Hepatocyte (in vitro differentiated cells): ENCODE measurements around the gene IGLL5.

Experiments
- EZH2 ChIP-seq: fragments of 200-600 bp; sonication (generic); IDR thresholded peaks from 2 replicates; pipeline ENCODE4 v1.6.1; 2016; ENCODE audit warnings: antibody characterized with exemption, mild to moderate bottlenecking, borderline replicate concordance
- EZH2phosphoT487 ChIP-seq: fragments of 200-600 bp; sonication (generic); IDR thresholded peaks from one replicate; pipeline ENCODE4 v1.6.1; 2018; ENCODE audit warnings: antibody characterized with exemption, mild to moderate bottlenecking, low read depth, moderate library complexity; ENCODE audit not compliant: unreplicated experiment, severe bottlenecking
- TF ChIP-seq, protein P1 (sequence below): fragments of 200-600 bp; sonication (generic); IDR thresholded peaks from 2 replicates; pipeline ENCODE4 v1.5.1; 2016; ENCODE audit warnings: antibody characterized with exemption, mild to moderate bottlenecking; ENCODE audit not compliant: poor library complexity

DNA sequence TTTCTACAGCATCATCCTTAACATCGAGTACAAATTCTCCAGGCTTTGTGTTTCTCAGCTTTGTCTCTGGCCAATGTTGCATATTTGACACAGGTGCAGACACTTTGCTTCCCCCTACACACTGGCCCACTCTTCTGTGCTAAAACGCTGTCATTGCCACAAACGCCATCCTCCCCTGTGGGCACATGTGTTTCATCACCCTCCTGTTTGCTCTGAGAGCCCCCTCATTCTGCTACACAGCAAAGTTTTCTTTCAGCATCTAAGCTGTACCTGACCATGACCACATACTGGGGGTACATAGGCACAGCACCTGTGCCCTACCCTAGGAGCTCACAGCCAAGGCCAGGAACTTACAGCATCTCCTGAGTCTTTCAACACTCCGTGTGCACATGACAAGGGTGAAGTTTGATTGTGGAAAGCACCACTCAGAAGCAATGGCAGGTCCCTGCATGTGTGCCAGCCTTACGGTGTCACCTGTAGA lies 7.9 kb upstream of the IGLL5 start:
- TF ChIP-seq EZH2 (no peak), EZH2phosphoT487 (no peak)
- TF ChIP-seq, protein P1, sequence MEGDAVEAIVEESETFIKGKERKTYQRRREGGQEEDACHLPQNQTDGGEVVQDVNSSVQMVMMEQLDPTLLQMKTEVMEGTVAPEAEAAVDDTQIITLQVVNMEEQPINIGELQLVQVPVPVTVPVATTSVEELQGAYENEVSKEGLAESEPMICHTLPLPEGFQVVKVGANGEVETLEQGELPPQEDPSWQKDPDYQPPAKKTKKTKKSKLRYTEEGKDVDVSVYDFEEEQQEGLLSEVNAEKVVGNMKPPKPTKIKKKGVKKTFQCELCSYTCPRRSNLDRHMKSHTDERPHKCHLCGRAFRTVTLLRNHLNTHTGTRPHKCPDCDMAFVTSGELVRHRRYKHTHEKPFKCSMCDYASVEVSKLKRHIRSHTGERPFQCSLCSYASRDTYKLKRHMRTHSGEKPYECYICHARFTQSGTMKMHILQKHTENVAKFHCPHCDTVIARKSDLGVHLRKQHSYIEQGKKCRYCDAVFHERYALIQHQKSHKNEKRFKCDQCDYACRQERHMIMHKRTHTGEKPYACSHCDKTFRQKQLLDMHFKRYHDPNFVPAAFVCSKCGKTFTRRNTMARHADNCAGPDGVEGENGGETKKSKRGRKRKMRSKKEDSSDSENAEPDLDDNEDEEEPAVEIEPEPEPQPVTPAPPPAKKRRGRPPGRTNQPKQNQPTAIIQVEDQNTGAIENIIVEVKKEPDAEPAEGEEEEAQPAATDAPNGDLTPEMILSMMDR, result no peak
